ENCODE measurements around the gene HHIP.

The HHIP gene

GRCh38 chr4:144655491-144655890 lies 9.5 kb downstream of the HHIP start:
- no peak for DNase-seq
- Histone ChIP-seq H3K9me3 (ENCODE audit: control extremely low read depth in 1 of 5, control insufficient read depth in 4 of 5, insufficient read depth in 2 of 5, low read depth in 1 of 5, low read length in 4 of 5) (no peaks in the 10 kb centered on the region), H3K27ac (ENCODE audit: insufficient read depth in 1 of 2, low read depth in 1 of 2, low read length in 2 of 2, poor library complexity in 1 of 2, severe bottlenecking in 2 of 2) (no peak overlapping the region), H3K4me1 (ENCODE audit: control extremely low read depth in 1 of 4, control insufficient read depth in 4 of 4, insufficient read depth in 4 of 4, low read length in 3 of 4) (peaks cover 0 to 11% (median 3%) of the 10 kb centered on the region in 4 experiments), H3K36me3 (ENCODE audit: control insufficient read depth in 4 of 4, insufficient read depth in 4 of 4, low read length in 3 of 4) (no peaks in the 10 kb centered on the region), H3K4me3 (ENCODE audit: control insufficient read depth in 1 of 7, extremely low read depth in 1 of 7, insufficient read depth in 4 of 7, low read depth in 2 of 7, low read length in 6 of 7) (no peak overlapping the region), H3K27me3 (replicated peaks in 2 of 5; ENCODE audit: control insufficient read depth in 4 of 5, insufficient read depth in 5 of 5, low read length in 4 of 5) (peaks cover 0 to 14% (median 0%) of the 10 kb centered on the region in 5 experiments)
- POLR2A ChIA-PET = no interaction called here
- CTCF ChIA-PET = interaction anchor here (1.0 to 1.2 kb wide), 2 partner anchors 11 to 14 kb away, joined by 3 read pairs; no protein-coding TSS in a partner anchor
- WGBS (ENCODE audit: insufficient coverage) = no CpG with 5 or more reads among the region's 2 CpGs

GRCh38 chr4:144656850-144657249 lies 10.9 kb downstream of the HHIP start:
- Histone ChIP-seq H3K27me3 (replicated peaks in 2 of 5; ENCODE audit: control insufficient read depth in 4 of 5, insufficient read depth in 5 of 5, low read length in 4 of 5) (peaks cover 0 to 2% (median 0%) of the 10 kb centered on the region in 5 experiments), H3K4me3 (ENCODE audit: control insufficient read depth in 1 of 7, extremely low read depth in 1 of 7, insufficient read depth in 4 of 7, low read depth in 2 of 7, low read length in 6 of 7) (no peak overlapping the region), H3K9me3 (ENCODE audit: control extremely low read depth in 1 of 5, control insufficient read depth in 4 of 5, insufficient read depth in 2 of 5, low read depth in 1 of 5, low read length in 4 of 5) (no peaks in the 10 kb centered on the region), H3K4me1 (ENCODE audit: control extremely low read depth in 1 of 4, control insufficient read depth in 4 of 4, insufficient read depth in 4 of 4, low read length in 3 of 4) (peaks cover 0 to 12% (median 3%) of the 10 kb centered on the region in 4 experiments), H3K27ac (ENCODE audit: insufficient read depth in 1 of 2, low read depth in 1 of 2, low read length in 2 of 2, poor library complexity in 1 of 2, severe bottlenecking in 2 of 2) (no peak overlapping the region), H3K36me3 (ENCODE audit: control insufficient read depth in 4 of 4, insufficient read depth in 4 of 4, low read length in 3 of 4) (no peaks in the 10 kb centered on the region)
- WGBS (ENCODE audit: insufficient coverage) = 90% methylated on average over 2 of the region's 2 CpGs
- CTCF ChIA-PET = interaction anchor here (1.2 kb wide), 1 partner anchor 10 kb away, joined by 3 read pairs; no protein-coding TSS in a partner anchor
- no peak for DNase-seq
- POLR2A ChIA-PET = no interaction called here

DNA sequence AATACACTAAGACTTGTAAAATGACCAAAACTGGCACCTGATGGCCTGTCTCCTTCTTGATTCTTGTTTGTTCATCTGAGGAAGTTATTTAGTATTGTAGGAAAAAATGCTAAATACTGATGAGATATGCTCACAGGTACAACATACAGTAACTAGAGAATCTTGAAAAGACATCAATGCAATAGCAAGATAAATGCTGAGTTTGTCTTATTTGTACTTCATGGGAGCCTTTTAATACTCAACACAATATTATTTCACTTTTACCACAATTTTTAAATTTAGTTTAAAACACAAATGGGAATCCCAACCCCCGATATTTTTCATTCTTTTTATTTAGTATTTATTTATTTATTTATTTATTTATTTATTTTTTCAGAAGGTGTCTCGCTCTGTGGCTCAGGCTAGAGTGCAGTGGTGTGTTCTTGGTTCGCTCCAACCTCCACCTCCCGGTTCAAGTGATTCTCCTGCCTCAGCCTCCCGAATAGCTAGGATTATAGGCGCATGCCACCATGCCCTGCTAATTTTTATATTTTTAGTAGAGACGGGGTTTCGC lies 12.1 kb downstream of the HHIP start:
- Histone ChIP-seq H3K27me3 (replicated peaks in 2 of 5; ENCODE audit: control insufficient read depth in 4 of 5, insufficient read depth in 5 of 5, low read length in 4 of 5) (peaks cover 0 to 1% (median 0%) of the 10 kb centered on the region in 5 experiments), H3K27ac (ENCODE audit: insufficient read depth in 1 of 2, low read depth in 1 of 2, low read length in 2 of 2, poor library complexity in 1 of 2, severe bottlenecking in 2 of 2) (no peak overlapping the region), H3K36me3 (ENCODE audit: control insufficient read depth in 4 of 4, insufficient read depth in 4 of 4, low read length in 3 of 4) (no peaks in the 10 kb centered on the region), H3K4me3 (ENCODE audit: control insufficient read depth in 1 of 7, extremely low read depth in 1 of 7, insufficient read depth in 4 of 7, low read depth in 2 of 7, low read length in 6 of 7) (no peak overlapping the region), H3K4me1 (ENCODE audit: control extremely low read depth in 1 of 4, control insufficient read depth in 4 of 4, insufficient read depth in 4 of 4, low read length in 3 of 4) (peaks cover 0 to 9% (median 3%) of the 10 kb centered on the region in 4 experiments), H3K9me3 (ENCODE audit: control extremely low read depth in 1 of 5, control insufficient read depth in 4 of 5, insufficient read depth in 2 of 5, low read depth in 1 of 5, low read length in 4 of 5) (no peaks in the 10 kb centered on the region)
- CTCF ChIA-PET = no interaction called here
- no peak for DNase-seq
- POLR2A ChIA-PET = no interaction called here
- WGBS (ENCODE audit: insufficient coverage) = 97% methylated on average over 3 of the region's 8 CpGs

GRCh38 chr4:144658903-144659302 lies 12.9 kb downstream of the HHIP start:
- Histone ChIP-seq H3K4me3 (ENCODE audit: control insufficient read depth in 1 of 7, extremely low read depth in 1 of 7, insufficient read depth in 4 of 7, low read depth in 2 of 7, low read length in 6 of 7) (no peak overlapping the region), H3K27me3 (replicated peaks in 2 of 5; ENCODE audit: control insufficient read depth in 4 of 5, insufficient read depth in 5 of 5, low read length in 4 of 5) (no peaks in the 10 kb centered on the region), H3K36me3 (ENCODE audit: control insufficient read depth in 4 of 4, insufficient read depth in 4 of 4, low read length in 3 of 4) (no peaks in the 10 kb centered on the region), H3K4me1 (ENCODE audit: control extremely low read depth in 1 of 4, control insufficient read depth in 4 of 4, insufficient read depth in 4 of 4, low read length in 3 of 4) (peaks cover 0 to 9% (median 3%) of the 10 kb centered on the region in 4 experiments), H3K9me3 (ENCODE audit: control extremely low read depth in 1 of 5, control insufficient read depth in 4 of 5, insufficient read depth in 2 of 5, low read depth in 1 of 5, low read length in 4 of 5) (no peaks in the 10 kb centered on the region), H3K27ac (ENCODE audit: insufficient read depth in 1 of 2, low read depth in 1 of 2, low read length in 2 of 2, poor library complexity in 1 of 2, severe bottlenecking in 2 of 2) (no peak overlapping the region)
- no CpG with 5 or more reads among the region's 1 CpG for WGBS (ENCODE audit: insufficient coverage)
- DNase-seq = peak; percentile 10 to 89 (median 81)
- ChIA-PET POLR2A (no interaction called here), CTCF (interaction anchor here (0.5 kb wide), 1 partner anchor 18 kb away, joined by 3 read pairs; no protein-coding TSS in a partner anchor)

DNA sequence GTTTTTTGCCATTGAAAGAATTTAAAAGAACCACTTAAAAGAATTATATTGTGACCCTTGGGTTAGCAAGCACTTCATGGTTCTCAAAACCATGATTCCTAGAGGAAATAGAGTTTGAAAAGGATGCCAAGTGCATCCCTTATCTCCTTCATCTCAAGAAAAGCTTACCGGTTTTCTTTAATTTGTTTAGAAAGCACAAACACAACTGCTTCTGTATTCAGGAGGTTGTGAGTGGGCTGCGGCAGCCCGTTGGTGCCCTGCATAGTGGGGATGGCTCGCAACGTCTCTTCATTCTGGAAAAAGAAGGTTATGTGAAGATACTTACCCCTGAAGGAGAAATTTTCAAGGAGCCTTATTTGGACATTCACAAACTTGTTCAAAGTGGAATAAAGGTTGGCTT lies 13.5 kb downstream of the HHIP start:
- Histone ChIP-seq H3K4me1 (ENCODE audit: control extremely low read depth in 1 of 4, control insufficient read depth in 4 of 4, insufficient read depth in 4 of 4, low read length in 3 of 4) (peaks cover 0 to 9% (median 3%) of the 10 kb centered on the region in 4 experiments), H3K9me3 (ENCODE audit: control extremely low read depth in 1 of 5, control insufficient read depth in 4 of 5, insufficient read depth in 2 of 5, low read depth in 1 of 5, low read length in 4 of 5) (no peaks in the 10 kb centered on the region), H3K4me3 (ENCODE audit: control insufficient read depth in 1 of 7, extremely low read depth in 1 of 7, insufficient read depth in 4 of 7, low read depth in 2 of 7, low read length in 6 of 7) (no peak overlapping the region), H3K36me3 (ENCODE audit: control insufficient read depth in 4 of 4, insufficient read depth in 4 of 4, low read length in 3 of 4) (no peaks in the 10 kb centered on the region), H3K27me3 (replicated peaks in 2 of 5; ENCODE audit: control insufficient read depth in 4 of 5, insufficient read depth in 5 of 5, low read length in 4 of 5) (no peaks in the 10 kb centered on the region), H3K27ac (ENCODE audit: insufficient read depth in 1 of 2, low read depth in 1 of 2, low read length in 2 of 2, poor library complexity in 1 of 2, severe bottlenecking in 2 of 2) (no peak overlapping the region)
- ChIA-PET CTCF (no interaction called here), POLR2A (no interaction called here)
- no peak for DNase-seq
- 98% methylated on average over 4 of the region's 5 CpGs for WGBS (ENCODE audit: insufficient coverage)

- ChIA-PET POLR2A (no interaction called here), CTCF (no interaction called here)
- no peaks in the 10 kb centered on the region for H3K27me3 ChIP-seq (replicated peaks in 2 of 5; ENCODE audit: control insufficient read depth in 4 of 5, insufficient read depth in 5 of 5, low read length in 4 of 5)
- peaks cover 0 to 9% (median 3%) of the 10 kb centered on the region in 4 experiments for H3K4me1 ChIP-seq (ENCODE audit: control extremely low read depth in 1 of 4, control insufficient read depth in 4 of 4, insufficient read depth in 4 of 4, low read length in 3 of 4)
- 94% methylated on average over 7 of the region's 7 CpGs for WGBS (ENCODE audit: insufficient coverage)
- no peaks in the 10 kb centered on the region for H3K36me3 ChIP-seq (ENCODE audit: control insufficient read depth in 4 of 4, insufficient read depth in 4 of 4, low read length in 3 of 4)
- no peak overlapping the region for H3K4me3 ChIP-seq (ENCODE audit: control insufficient read depth in 1 of 7, extremely low read depth in 1 of 7, insufficient read depth in 4 of 7, low read depth in 2 of 7, low read length in 6 of 7)
- no peak for DNase-seq
- H3K9me3 ChIP-seq (ENCODE audit: control extremely low read depth in 1 of 5, control insufficient read depth in 4 of 5, insufficient read depth in 2 of 5, low read depth in 1 of 5, low read length in 4 of 5) = no peaks in the 10 kb centered on the region
- H3K27ac ChIP-seq (ENCODE audit: insufficient read depth in 1 of 2, low read depth in 1 of 2, low read length in 2 of 2, poor library complexity in 1 of 2, severe bottlenecking in 2 of 2) = no peak overlapping the region
Observed at GRCh38 chr4:144663834-144664475, 18.0 kb downstream of the HHIP start.

GRCh38 chr4:144666539-144667175 lies 20.7 kb downstream of the HHIP start:
- DNase-seq = no peak
- H3K9me3 ChIP-seq (ENCODE audit: control extremely low read depth in 1 of 5, control insufficient read depth in 4 of 5, insufficient read depth in 2 of 5, low read depth in 1 of 5, low read length in 4 of 5) = no peaks in the 10 kb centered on the region
- H3K36me3 ChIP-seq (ENCODE audit: control insufficient read depth in 4 of 4, insufficient read depth in 4 of 4, low read length in 3 of 4) = no peaks in the 10 kb centered on the region
- POLR2A ChIA-PET = no interaction called here
- CTCF ChIA-PET = interaction anchor here (0.6 to 1.0 kb wide), 2 partner anchors 9 to 10 kb away, joined by 3 read pairs; no protein-coding TSS in a partner anchor
- no peaks in the 10 kb centered on the region for H3K27me3 ChIP-seq (replicated peaks in 2 of 5; ENCODE audit: control insufficient read depth in 4 of 5, insufficient read depth in 5 of 5, low read length in 4 of 5)
- H3K4me1 ChIP-seq (ENCODE audit: control extremely low read depth in 1 of 4, control insufficient read depth in 4 of 4, insufficient read depth in 4 of 4, low read length in 3 of 4) = no peaks in the 10 kb centered on the region
- H3K27ac ChIP-seq (ENCODE audit: insufficient read depth in 1 of 2, low read depth in 1 of 2, low read length in 2 of 2, poor library complexity in 1 of 2, severe bottlenecking in 2 of 2) = no peak overlapping the region
- 91% methylated on average over 1 of the region's 2 CpGs for WGBS (ENCODE audit: insufficient coverage)
- no peak overlapping the region for H3K4me3 ChIP-seq (ENCODE audit: control insufficient read depth in 1 of 7, extremely low read depth in 1 of 7, insufficient read depth in 4 of 7, low read depth in 2 of 7, low read length in 6 of 7)
